GM23338 (cell line): ENCODE results near the gene UFD1. TPM values are rescaled to one million over a fixed set of nuclear protein-coding genes. Genes with fewer than 3 reads are reported as not detected.

Experiments
- ATAC-seq: fragments of 200-7000 bp; cut with Tn5 transposase; 3 replicates; pipeline ENCODE4 v1.9.1; 2020
- DNase-seq: peaks from one replicate; pipeline ENCODE4 v3.0.0-alpha.2; 2015; ENCODE audit warnings: low spot score
- H2AFZ ChIP-seq: fragments of 200-600 bp; sonication (generic); 2 replicates; pipeline ENCODE4 v1.8.0; 2016; ENCODE audit warnings: antibody characterized with exemption, mild to moderate bottlenecking, moderate library complexity
- H3F3A ChIP-seq: fragments of 200-600 bp; sonication (generic); replicated peaks from 2 replicates; pipeline ENCODE4 v1.8.0; 2017; ENCODE audit warnings: antibody characterized with exemption, mixed run types, low read depth
- H3K27ac ChIP-seq: fragments of 200-600 bp; sonication (generic); 2 replicates; pipeline ENCODE4 v1.6.1; 2016; ENCODE audit warnings: low read depth
- H3K27me3 ChIP-seq: fragments of 200-600 bp; sonication (generic); 2 replicates; pipeline ENCODE4 v1.8.0; 2016; ENCODE audit warnings: mild to moderate bottlenecking, mixed run types, moderate library complexity; ENCODE audit not compliant: insufficient read depth
- H3K36me3 ChIP-seq: fragments of 200-600 bp; sonication (generic); 2 replicates; pipeline ENCODE4 v1.8.0; 2016; ENCODE audit warnings: mild to moderate bottlenecking; ENCODE audit not compliant: insufficient read depth
- H3K4me1 ChIP-seq: fragments of 200-600 bp; sonication (generic); 2 replicates; pipeline ENCODE4 v1.8.0; 2016; ENCODE audit warnings: mild to moderate bottlenecking, moderate library complexity; ENCODE audit not compliant: insufficient read depth
- H3K4me2 ChIP-seq: fragments of 200-600 bp; sonication (generic); 2 replicates; pipeline ENCODE4 v1.7.1; 2017; ENCODE audit warnings: mixed run types
- H3K4me3 ChIP-seq: fragments of 200-600 bp; sonication (generic); 2 replicates; pipeline ENCODE4 v1.6.1; 2016; ENCODE audit warnings: mixed run types
- H3K79me2 ChIP-seq: fragments of 200-600 bp; sonication (generic); replicated peaks from 2 replicates; pipeline ENCODE4 v1.8.0; 2017; ENCODE audit warnings: mild to moderate bottlenecking; ENCODE audit not compliant: insufficient read depth
- H3K9me2 ChIP-seq: fragments of 200-600 bp; sonication (generic); 2 replicates; pipeline ENCODE4 v1.8.0; 2017; ENCODE audit not compliant: insufficient read depth
- H4K20me1 ChIP-seq: fragments of 200-600 bp; sonication (generic); replicated peaks from 2 replicates; pipeline ENCODE4 v1.8.0; 2017; ENCODE audit warnings: mild to moderate bottlenecking; ENCODE audit not compliant: insufficient read depth
- H3K27ac Mint-ChIP-seq: 2 replicates; pipeline ENCODE4 v1.8.0; 2020; ENCODE audit warnings: inconsistent platforms, mild to moderate bottlenecking, moderate library complexity, mixed read lengths
- H3K27me3 Mint-ChIP-seq: 3 replicates; pipeline ENCODE4 v1.8.0; 2022; ENCODE audit warnings: low read depth, mild to moderate bottlenecking, moderate library complexity, mixed read lengths, inconsistent platforms; ENCODE audit not compliant: insufficient read depth, poor library complexity
- H3K36me3 Mint-ChIP-seq: 3 replicates; pipeline ENCODE4 v1.8.0; 2021; ENCODE audit warnings: low read depth, mild to moderate bottlenecking, inconsistent platforms, moderate library complexity, mixed read lengths
- H3K4me1 Mint-ChIP-seq: 3 replicates; pipeline ENCODE4 v1.8.0; 2020; ENCODE audit warnings: mild to moderate bottlenecking, inconsistent platforms, mixed read lengths
- H3K4me3 Mint-ChIP-seq: 3 replicates; pipeline ENCODE4 v1.8.0; 2021; ENCODE audit warnings: moderate library complexity, mild to moderate bottlenecking, inconsistent platforms, mixed read lengths
- H3K9me3 Mint-ChIP-seq: 3 replicates; pipeline ENCODE4 v1.8.0; 2020; ENCODE audit warnings: moderate library complexity, mild to moderate bottlenecking, inconsistent platforms, mixed read lengths
- CREB1 ChIP-seq: fragments of 250-450 bp; sonication (Bioruptor Pico); IDR thresholded peaks from 2 replicates; pipeline ENCODE4 v1.5.0; 2020; ENCODE audit warnings: low read depth, mild to moderate bottlenecking, moderate library complexity
- CTCF ChIP-seq, 2 experiments: fragments of 200-600 bp in 1 of 2; sonication (generic) in 1 of 2; conservative IDR thresholded peaks; 2 replicates each; pipeline versions ENCODE4 v1.5.1 to v1.6.1; 2016 to 2017; ENCODE audit warnings: antibody characterized with exemption in 2 of 2, low read depth in 2 of 2, mild to moderate bottlenecking in 2 of 2, moderate library complexity in 1 of 2
- ETS1 ChIP-seq: IDR thresholded peaks from 2 replicates; pipeline ENCODE4 v1.6.1; 2016; ENCODE audit warnings: antibody characterized with exemption
- EZH2 ChIP-seq: fragments of 200-600 bp; sonication (generic); IDR thresholded peaks from one replicate; pipeline ENCODE4 v1.8.0; 2017; ENCODE audit warnings: antibody characterized with exemption, mild to moderate bottlenecking, low read depth; ENCODE audit not compliant: unreplicated experiment
- EZH2phosphoT487 ChIP-seq: fragments of 200-600 bp; sonication (generic); IDR thresholded peaks from one replicate; pipeline ENCODE4 v1.8.1; 2018; ENCODE audit warnings: antibody characterized with exemption; ENCODE audit not compliant: unreplicated experiment
- JUNB ChIP-seq: IDR thresholded peaks from one replicate; pipeline ENCODE4 v1.6.1; 2016; ENCODE audit warnings: antibody characterized with exemption; ENCODE audit not compliant: unreplicated experiment
- NANOG ChIP-seq: IDR thresholded peaks from 2 replicates; pipeline ENCODE4 v1.6.1; 2016; ENCODE audit warnings: antibody characterized with exemption, borderline replicate concordance
- POLR2AphosphoS5 ChIP-seq: IDR thresholded peaks from 2 replicates; pipeline ENCODE4 v1.6.1; 2016; ENCODE audit warnings: antibody characterized with exemption, low read depth
- REST ChIP-seq: IDR thresholded peaks from one replicate; pipeline ENCODE4 v1.6.1; 2018; ENCODE audit warnings: antibody characterized with exemption; ENCODE audit not compliant: unreplicated experiment
- STAT1 ChIP-seq: IDR thresholded peaks from one replicate; pipeline ENCODE4 v1.6.1; 2016; ENCODE audit warnings: antibody characterized with exemption; ENCODE audit not compliant: unreplicated experiment
- ZNF114 ChIP-seq: fragments of 250-450 bp; sonication (Bioruptor Pico); IDR thresholded peaks from 2 replicates; pipeline ENCODE4 v1.5.0; 2020; ENCODE audit warnings: mild to moderate bottlenecking, moderate library complexity
- ZNF331 ChIP-seq: fragments of 250-450 bp; sonication (Bioruptor Pico); IDR thresholded peaks from 2 replicates; pipeline ENCODE4 v1.5.0; 2020; ENCODE audit warnings: low read depth, mild to moderate bottlenecking, moderate library complexity
- ZNF462 ChIP-seq: fragments of 250-450 bp; sonication (Bioruptor Pico); IDR thresholded peaks from 2 replicates; pipeline ENCODE4 v1.5.0; 2020; ENCODE audit warnings: mild to moderate bottlenecking, moderate library complexity
- polyA plus RNA-seq: library from polyadenylated mRNA; unstranded; fragments of >200 nt; fragmentation: Nextera tagmentation; extraction: Ambion mirVana; gene quantifications from 2 replicates; pipeline ENCODE4 v1.2.1, GENCODE V29; 2016
- total RNA-seq: library from RNA; depleted of rRNA; stranded (reverse); fragments of >200 nt; shearing (Covaris generic); gene quantifications from 2 replicates; pipeline ENCODE4 v1.2.3, GENCODE V29; 2014

Gene UFD1
- total and polyA plus RNA-seq, 2 experiments from 2014 or later = 53.5 to 93.8 TPM

- Mint-ChIP-seq H3K4me1 (peaks cover 16% of the 10 kb centered on the region), H3K27ac (no peak overlapping the region), H3K9me3 (no peaks in the 10 kb centered on the region), H3K4me3 (no peak overlapping the region), H3K27me3 (peaks cover 8% of the 10 kb centered on the region), H3K36me3 (peaks cover 71% of the 10 kb centered on the region)
- TF ChIP-seq JUNB (no peak), CTCF (conservative IDR thresholded peaks at IDR 0.05; ENCODE audit: low read depth in 2 of 2) (no peak), CREB1 (no peak), ZNF114 (CRISPR knock-in tag) (no peak), EZH2 (no peak), POLR2AphosphoS5 (no peak), ZNF331 (CRISPR knock-in tag) (no peak), STAT1 (no peak), NANOG (no peak), ETS1 (no peak), REST (no peak), EZH2phosphoT487 (no peak), ZNF462 (no peak)
- no peak overlapping the region for H3K4me2 ChIP-seq
- peaks cover 2% of the 10 kb centered on the region for H3K27me3 ChIP-seq
- ATAC-seq = no peak
- no peak for DNase-seq
- H2AFZ ChIP-seq = no peak overlapping the region
- peaks cover 2% of the 10 kb centered on the region for H3K79me2 ChIP-seq
- peaks cover 31% of the 10 kb centered on the region for H3K36me3 ChIP-seq
- H3K4me3 ChIP-seq = no peak overlapping the region
- H4K20me1 ChIP-seq = peaks cover 21% of the 10 kb centered on the region
- H3K27ac ChIP-seq = no peak overlapping the region
- peaks cover 11% of the 10 kb centered on the region; the same call in 1 of the 2 replicates for H3F3A ChIP-seq
- peaks cover 8% of the 10 kb centered on the region; the same call in 1 of the 2 replicates for H3K4me1 ChIP-seq
- no peaks in the 10 kb centered on the region for H3K9me2 ChIP-seq
Observed at GRCh38 chr22:19451570-19451969, 27.4 kb downstream of the UFD1 start.
